ENCODE results near the gene ZFHX3. TPM values are rescaled to one million over a fixed set of nuclear protein-coding genes. Genes with fewer than 3 reads are reported as not detected.

Gene ZFHX3
- total and polyA plus RNA-seq, 3 donors from 2014 or later: 3.3 to 19.9 (median 15.7) TPM

DNA sequence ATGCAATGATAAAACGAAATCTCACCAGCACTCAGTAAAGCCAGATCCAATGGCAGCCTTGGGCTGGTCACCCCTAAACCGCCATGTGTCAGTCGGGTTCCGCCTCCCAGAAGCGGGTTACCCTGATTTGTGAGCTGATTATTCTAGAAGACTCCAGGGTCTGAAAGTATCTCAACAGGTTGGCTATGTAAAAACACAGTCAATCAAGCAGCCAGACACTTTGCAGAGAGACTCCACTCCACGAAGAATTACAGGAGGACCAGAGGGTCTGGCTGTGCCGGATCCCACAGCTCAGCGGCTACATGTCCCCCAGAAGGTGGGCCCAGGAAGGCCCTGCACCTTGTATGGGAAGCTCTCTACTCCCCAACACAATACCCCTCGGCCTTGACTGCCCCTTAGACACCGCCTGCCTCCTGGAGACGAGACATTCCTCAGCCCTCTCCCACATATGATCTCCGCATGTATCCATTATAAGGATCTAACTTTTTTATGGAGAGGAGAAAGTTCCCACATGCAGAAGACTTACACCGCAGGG, 23.3 kb downstream of the ZFHX3 start:
- Histone ChIP-seq H3K27ac (no peak overlapping the region), H3K27me3 (no peaks in the 10 kb centered on the region), H3K36me3 (ENCODE audit: low read depth, missing control alignments) (no peaks in the 10 kb centered on the region), H3K9me3 (no peaks in the 10 kb centered on the region), H3K4me1 (peaks cover 17% of the 10 kb centered on the region), H3K4me3 (no peak overlapping the region)
- DNase-seq: no peak
- WGBS, 2 donors: 80 to 86% methylated on average over 12 to 13 of the region's 13 CpGs
- TF ChIP-seq POLR2A (IDR thresholded peaks at IDR 0.05): no peak
- TF ChIP-seq, protein P1, sequence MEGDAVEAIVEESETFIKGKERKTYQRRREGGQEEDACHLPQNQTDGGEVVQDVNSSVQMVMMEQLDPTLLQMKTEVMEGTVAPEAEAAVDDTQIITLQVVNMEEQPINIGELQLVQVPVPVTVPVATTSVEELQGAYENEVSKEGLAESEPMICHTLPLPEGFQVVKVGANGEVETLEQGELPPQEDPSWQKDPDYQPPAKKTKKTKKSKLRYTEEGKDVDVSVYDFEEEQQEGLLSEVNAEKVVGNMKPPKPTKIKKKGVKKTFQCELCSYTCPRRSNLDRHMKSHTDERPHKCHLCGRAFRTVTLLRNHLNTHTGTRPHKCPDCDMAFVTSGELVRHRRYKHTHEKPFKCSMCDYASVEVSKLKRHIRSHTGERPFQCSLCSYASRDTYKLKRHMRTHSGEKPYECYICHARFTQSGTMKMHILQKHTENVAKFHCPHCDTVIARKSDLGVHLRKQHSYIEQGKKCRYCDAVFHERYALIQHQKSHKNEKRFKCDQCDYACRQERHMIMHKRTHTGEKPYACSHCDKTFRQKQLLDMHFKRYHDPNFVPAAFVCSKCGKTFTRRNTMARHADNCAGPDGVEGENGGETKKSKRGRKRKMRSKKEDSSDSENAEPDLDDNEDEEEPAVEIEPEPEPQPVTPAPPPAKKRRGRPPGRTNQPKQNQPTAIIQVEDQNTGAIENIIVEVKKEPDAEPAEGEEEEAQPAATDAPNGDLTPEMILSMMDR (IDR thresholded peaks at IDR 0.05): no peak
- intact Hi-C loops (cut with DNase I; ENCODE audit: low total_unique reads): no loop called here

DNA sequence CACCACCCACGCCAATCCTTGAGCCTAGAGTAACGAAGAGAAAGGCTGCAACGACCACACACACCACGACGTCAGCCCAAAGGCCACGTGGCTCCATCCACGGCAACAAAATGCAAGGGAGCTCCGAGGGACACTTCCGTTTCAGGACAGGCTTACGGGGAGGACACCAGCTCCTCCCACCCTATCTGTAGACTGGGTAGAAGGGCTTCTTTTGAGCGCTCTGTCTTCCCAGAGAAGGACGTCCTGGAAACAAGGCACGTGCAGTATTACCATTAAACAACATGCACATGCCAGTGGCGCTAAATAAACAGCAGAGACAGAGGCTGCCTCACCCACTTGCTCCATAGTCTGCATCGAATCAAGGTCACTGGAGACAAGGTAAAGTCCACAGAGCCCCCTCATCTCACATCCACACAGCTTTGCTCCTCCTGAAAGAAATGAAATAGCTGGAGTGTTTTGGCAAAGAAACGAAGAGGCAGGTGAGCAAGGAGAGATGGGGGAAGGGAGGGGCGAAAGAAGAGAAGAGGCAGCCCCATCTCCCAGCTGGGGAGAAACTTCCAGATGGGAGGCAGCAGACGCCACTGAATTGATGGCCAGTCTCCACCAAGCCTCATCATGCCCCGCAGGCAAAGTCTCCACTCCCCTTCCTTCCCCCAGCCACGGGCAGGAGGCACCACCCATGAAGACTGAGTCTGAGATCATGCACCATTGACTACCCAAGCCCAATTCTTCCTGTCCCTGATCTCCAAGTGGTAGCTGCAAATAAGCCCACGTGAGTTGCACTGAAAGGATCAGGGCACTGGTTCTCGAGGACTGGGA, 24.0 kb downstream of the ZFHX3 start:
- DNase-seq: no peak
- intact Hi-C loops (cut with DNase I; ENCODE audit: low total_unique reads): no loop called here
- Histone ChIP-seq H3K27ac (no peak overlapping the region), H3K4me3 (no peak overlapping the region), H3K4me1 (peaks cover 17% of the 10 kb centered on the region), H3K27me3 (no peaks in the 10 kb centered on the region), H3K36me3 (ENCODE audit: low read depth, missing control alignments) (no peaks in the 10 kb centered on the region), H3K9me3 (no peaks in the 10 kb centered on the region)
- TF ChIP-seq, protein P1 (IDR thresholded peaks at IDR 0.05): no peak
- no peak for TF ChIP-seq POLR2A (IDR thresholded peaks at IDR 0.05)
- WGBS, 2 donors: 82 to 91% methylated on average over 16 to 22 of the region's 22 CpGs

DNA sequence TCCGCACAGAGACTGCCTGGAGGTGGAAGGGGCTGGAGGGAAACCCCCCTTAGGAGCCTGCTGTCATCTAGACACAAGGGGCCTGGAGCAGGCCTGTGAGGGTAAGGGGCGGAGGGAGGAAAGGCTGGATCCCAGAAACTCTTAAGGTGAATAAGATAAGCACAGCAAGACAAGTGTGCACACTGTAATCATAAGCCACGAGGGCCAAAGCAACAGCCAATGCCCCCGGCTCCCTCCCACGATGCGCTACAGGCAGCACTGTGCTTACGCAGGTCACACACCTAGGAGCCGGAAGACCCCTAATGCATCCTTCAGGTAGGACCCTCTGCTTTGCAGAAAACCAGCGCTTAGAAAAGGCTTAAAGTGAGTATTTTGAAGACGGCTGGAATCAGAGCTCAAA, 24.6 kb downstream of the ZFHX3 start:
- Histone ChIP-seq H3K4me3 (no peak overlapping the region), H3K9me3 (no peaks in the 10 kb centered on the region), H3K4me1 (peaks cover 17% of the 10 kb centered on the region), H3K27me3 (no peaks in the 10 kb centered on the region), H3K27ac (no peak overlapping the region), H3K36me3 (ENCODE audit: low read depth, missing control alignments) (no peaks in the 10 kb centered on the region)
- TF ChIP-seq, protein P1 (IDR thresholded peaks at IDR 0.05): no peak
- TF ChIP-seq POLR2A (IDR thresholded peaks at IDR 0.05): no peak
- intact Hi-C loops (cut with DNase I; ENCODE audit: low total_unique reads): no loop called here
- 91 to 96% methylated on average over 10 of the region's 10 CpGs for WGBS, 2 donors
- DNase-seq: no peak

DNA sequence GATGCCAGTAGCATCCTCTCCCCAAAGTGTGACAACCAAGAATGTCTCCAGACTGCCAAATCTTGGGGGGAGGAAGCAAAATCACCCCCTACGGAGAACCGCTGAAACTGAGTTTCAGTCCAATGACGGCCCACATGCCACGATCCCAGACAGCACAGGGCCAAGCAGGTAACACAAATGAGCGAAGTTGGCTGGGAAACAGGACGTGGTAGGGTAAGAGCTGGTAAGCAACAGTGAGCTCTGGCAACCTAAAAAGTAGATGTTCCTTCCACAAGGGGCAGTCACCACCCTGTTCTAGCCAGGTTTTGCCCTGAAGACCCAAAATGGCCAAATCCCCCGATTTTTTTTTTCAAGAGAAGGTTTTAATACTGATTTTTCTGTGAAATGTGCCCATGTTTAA, 25.4 kb downstream of the ZFHX3 start:
- H3K27ac ChIP-seq: no peak overlapping the region
- H3K4me3 ChIP-seq: no peak overlapping the region
- TF ChIP-seq, protein P1 (IDR thresholded peaks at IDR 0.05): no peak
- TF ChIP-seq POLR2A (IDR thresholded peaks at IDR 0.05): no peak
- H3K36me3 ChIP-seq (ENCODE audit: low read depth, missing control alignments): no peaks in the 10 kb centered on the region
- 92 to 100% methylated on average over 7 of the region's 7 CpGs for WGBS, 2 donors
- H3K4me1 ChIP-seq: peaks cover 17% of the 10 kb centered on the region
- no peaks in the 10 kb centered on the region for H3K9me3 ChIP-seq
- intact Hi-C loops (cut with DNase I; ENCODE audit: low total_unique reads): no loop called here
- DNase-seq: no peak
- no peaks in the 10 kb centered on the region for H3K27me3 ChIP-seq

Measured in testis (tissue), 3 donors.